GM12873 (cell line): ENCODE results near the gene AANAT.

Experiments used
- TF ChIP-seq, protein P1 (sequence below): IDR thresholded peaks from 2 replicates; pipeline ENCODE4 v1.5.1; 2012; ENCODE audit warnings: low read depth, mild to moderate bottlenecking, moderate library complexity, low read length, control low read depth; ENCODE audit not compliant: insufficient read depth; ENCODE audit errors: missing control alignments

The AANAT gene

DNA sequence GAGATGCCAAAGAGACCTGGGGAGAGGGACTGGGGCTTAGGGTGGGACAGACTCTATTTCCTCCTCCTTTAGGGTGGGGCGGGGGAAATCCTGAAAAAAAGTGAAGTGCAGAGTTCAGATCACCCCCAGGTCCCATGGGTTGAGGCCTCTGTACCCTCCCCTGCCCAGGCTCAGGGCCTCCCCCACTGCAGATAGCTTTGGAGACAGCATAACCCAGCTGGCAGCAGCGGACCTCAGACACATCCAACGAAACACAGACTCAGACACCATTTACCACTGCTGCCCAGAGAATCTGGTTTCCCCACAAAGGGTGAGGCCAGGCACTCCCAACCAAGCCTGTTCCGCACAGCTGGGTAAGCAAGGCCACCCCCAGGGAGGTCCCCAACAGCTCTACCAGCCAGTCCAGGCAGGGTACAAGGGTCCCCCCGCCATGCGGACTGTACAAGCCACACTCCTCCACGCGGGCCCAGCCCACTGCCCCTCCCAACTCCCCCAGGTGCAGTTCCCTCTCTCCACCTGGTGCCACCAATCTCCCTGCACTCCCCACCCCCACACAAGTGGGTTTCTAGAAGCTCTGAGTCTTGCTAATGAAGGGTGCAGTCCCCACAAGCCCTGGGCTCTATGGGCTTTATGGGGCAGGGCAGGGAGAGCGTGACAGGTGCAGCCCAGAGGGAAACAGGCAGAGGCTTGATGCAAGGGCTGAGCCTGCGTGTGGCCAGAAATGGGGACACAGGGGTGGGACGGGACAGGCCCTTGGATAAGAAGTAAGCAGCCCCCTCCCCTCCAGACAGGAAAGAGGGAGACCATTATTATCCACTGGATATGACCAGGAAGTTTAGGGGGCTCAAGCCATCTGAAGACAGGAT, 25.0 kb downstream of the AANAT start:
- TF ChIP-seq, protein P1, sequence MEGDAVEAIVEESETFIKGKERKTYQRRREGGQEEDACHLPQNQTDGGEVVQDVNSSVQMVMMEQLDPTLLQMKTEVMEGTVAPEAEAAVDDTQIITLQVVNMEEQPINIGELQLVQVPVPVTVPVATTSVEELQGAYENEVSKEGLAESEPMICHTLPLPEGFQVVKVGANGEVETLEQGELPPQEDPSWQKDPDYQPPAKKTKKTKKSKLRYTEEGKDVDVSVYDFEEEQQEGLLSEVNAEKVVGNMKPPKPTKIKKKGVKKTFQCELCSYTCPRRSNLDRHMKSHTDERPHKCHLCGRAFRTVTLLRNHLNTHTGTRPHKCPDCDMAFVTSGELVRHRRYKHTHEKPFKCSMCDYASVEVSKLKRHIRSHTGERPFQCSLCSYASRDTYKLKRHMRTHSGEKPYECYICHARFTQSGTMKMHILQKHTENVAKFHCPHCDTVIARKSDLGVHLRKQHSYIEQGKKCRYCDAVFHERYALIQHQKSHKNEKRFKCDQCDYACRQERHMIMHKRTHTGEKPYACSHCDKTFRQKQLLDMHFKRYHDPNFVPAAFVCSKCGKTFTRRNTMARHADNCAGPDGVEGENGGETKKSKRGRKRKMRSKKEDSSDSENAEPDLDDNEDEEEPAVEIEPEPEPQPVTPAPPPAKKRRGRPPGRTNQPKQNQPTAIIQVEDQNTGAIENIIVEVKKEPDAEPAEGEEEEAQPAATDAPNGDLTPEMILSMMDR = no peak

DNA sequence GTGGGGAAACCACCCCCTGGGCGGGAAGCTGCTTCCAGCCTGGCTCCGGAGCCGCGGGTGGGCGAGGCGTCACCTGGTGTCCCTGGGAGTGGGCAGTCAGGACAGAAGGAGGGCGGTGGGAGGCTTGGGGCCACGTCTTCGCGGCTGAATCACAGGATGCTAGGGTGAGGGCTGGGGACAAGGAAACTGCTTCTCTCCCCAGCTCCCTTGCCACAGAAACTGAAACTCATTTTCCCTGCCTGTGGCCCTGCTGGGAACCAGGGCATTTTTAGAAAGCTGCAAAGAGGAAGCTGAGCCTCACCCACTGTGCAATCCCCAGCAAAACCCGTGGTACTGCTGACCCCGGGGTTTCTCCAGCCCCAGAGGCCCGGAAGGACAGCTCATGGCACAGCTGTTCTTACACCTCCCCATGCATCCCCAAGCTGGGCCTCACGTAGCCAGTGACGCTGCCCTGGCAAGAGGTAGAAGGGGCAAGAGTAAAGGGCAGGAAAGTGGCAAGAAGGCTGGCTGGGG, 25.6 kb downstream of the AANAT start:
- TF ChIP-seq, protein P1 = no peak

DNA sequence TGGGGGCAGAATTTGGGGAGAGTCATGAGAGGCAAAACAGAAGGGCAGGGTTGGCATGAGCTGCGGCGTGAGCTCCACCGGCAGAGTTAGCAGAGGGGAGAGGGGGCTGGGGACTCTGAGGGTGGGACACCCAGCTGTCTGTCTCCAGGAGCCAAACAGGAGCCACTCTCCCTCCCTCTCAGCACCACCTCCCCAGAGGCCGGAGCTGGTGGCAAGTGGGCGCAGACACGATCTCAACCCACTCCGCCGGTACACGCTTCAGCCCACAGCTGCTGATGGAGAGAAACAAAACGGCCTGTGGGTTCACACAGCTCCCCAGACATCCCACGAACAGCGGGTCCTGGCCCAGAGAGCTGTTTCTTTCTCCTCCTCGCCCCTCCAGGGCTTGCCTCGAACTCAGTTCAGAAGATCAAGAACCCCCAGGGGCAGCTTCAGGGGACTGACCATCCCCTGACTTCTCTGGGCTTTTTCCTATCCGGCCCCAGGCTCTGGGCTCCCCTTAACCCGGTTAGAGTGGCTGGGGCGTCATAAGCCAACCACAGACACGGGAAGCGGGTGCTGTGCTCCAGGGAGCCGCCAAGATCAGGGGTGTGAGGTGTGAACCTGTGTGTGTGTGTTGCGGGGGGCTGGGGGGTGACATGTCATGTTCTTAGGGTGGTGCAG, 26.2 kb downstream of the AANAT start:
- TF ChIP-seq, protein P1 = no peak

- TF ChIP-seq, protein P1 = no peak
Measured at GRCh38 chr17:76495663-76496400, 28.4 kb downstream of the AANAT start.

GRCh38 chr17:76496464-76496863, 29.1 kb downstream of the AANAT start:
- TF ChIP-seq, protein P1 = no peak

GRCh38 chr17:76497699-76497978, 30.2 kb downstream of the AANAT start:
- TF ChIP-seq, protein P1 = no peak
